LNCaP clone FGC (cell line): ENCODE data around the gene STIP1.

Experiments
- DNase-seq: peaks from one replicate; pipeline ENCODE4 v3.0.0-alpha.2; 2011; ENCODE audit warnings: low read depth
- H3K4me3 ChIP-seq: 2 replicates; pipeline ENCODE4 v1.5.1; 2011; ENCODE audit warnings: mild to moderate bottlenecking, low read depth, low read length, control low read depth
- TF ChIP-seq, protein P1 (sequence below): IDR thresholded peaks from 2 replicates; pipeline ENCODE4 v1.5.1; 2012; ENCODE audit warnings: mild to moderate bottlenecking; ENCODE audit not compliant: control insufficient read depth, insufficient read depth; ENCODE audit errors: extremely low read depth

Gene STIP1

DNA sequence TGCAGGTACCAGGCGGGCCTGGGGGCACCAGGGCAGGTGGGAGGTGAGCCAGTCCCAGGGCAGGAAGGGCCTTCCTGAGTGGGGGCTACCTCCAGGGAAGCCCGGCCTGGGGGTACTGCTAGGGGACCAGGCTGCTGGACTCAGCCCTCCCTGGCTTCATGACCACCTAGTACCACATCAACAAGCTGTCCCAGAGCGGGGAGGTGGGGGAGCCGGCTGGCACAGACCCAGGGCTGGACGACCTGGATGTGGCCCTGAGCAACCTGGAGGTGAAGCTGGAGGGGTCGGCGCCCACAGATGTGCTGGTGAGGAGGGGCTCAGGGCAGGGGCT lies 33.3 kb downstream of the STIP1 start:
- no peak overlapping the region for H3K4me3 ChIP-seq
- TF ChIP-seq, protein P1, sequence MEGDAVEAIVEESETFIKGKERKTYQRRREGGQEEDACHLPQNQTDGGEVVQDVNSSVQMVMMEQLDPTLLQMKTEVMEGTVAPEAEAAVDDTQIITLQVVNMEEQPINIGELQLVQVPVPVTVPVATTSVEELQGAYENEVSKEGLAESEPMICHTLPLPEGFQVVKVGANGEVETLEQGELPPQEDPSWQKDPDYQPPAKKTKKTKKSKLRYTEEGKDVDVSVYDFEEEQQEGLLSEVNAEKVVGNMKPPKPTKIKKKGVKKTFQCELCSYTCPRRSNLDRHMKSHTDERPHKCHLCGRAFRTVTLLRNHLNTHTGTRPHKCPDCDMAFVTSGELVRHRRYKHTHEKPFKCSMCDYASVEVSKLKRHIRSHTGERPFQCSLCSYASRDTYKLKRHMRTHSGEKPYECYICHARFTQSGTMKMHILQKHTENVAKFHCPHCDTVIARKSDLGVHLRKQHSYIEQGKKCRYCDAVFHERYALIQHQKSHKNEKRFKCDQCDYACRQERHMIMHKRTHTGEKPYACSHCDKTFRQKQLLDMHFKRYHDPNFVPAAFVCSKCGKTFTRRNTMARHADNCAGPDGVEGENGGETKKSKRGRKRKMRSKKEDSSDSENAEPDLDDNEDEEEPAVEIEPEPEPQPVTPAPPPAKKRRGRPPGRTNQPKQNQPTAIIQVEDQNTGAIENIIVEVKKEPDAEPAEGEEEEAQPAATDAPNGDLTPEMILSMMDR, result no peak
- no peak for DNase-seq

DNA sequence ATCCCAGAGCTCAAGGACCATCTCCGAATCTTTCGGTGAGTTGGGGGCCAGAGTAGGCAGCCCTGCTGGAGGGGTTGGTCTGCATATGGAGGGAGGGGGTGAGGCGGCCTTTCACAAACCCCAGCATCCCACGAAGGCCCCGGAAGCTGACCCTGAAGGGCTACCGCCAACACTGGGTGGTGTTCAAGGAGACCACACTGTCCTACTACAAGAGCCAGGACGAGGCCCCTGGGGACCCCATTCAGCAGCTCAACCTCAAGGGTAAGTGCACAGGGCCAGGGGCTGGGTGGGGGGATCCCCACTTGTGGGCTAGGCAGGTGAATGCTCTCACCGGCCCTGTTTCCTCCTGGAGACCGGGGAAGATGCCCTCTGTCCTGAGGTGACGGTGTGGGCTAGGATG lies 33.8 kb downstream of the STIP1 start:
- TF ChIP-seq, protein P1, result no peak
- DNase-seq, result no peak
- H3K4me3 ChIP-seq, result no peak overlapping the region

DNA sequence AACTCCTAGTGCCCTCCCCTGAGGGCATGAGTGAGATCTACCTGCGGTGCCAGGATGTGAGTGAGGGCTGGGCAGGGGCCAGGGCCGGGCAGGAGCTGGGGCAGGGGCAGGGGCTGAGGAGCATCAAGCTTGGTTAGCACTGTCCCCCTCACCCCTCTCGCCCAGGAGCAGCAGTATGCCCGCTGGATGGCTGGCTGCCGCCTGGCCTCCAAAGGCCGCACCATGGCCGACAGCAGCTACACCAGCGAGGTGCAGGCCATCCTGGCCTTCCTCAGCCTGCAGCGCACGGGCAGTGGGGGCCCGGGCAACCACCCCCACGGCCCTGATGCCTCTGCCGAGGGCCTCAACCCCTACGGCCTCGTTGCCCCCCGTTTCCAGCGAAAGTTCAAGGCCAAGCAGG lies 34.3 kb downstream of the STIP1 start:
- TF ChIP-seq, protein P1, result no peak
- no peak for DNase-seq
- H3K4me3 ChIP-seq, result no peak overlapping the region

DNA sequence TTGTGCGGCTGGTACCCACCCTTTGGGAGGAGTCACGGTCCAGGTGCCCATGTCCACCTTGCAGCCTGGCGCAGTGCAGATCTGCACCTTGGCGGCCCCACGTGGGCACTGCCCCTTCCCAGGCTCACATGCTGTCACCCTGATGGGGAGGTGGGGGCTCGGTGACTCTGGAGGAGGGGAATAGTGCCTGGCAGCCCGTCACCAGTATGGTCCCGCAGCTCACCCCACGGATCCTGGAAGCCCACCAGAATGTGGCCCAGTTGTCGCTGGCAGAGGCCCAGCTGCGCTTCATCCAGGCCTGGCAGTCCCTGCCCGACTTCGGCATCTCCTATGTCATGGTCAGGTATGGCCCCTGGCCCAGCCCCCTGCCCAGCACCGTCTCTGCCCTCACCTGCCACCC lies 34.8 kb downstream of the STIP1 start:
- no peak overlapping the region for H3K4me3 ChIP-seq
- TF ChIP-seq, protein P1, result no peak
- no peak for DNase-seq

DNA sequence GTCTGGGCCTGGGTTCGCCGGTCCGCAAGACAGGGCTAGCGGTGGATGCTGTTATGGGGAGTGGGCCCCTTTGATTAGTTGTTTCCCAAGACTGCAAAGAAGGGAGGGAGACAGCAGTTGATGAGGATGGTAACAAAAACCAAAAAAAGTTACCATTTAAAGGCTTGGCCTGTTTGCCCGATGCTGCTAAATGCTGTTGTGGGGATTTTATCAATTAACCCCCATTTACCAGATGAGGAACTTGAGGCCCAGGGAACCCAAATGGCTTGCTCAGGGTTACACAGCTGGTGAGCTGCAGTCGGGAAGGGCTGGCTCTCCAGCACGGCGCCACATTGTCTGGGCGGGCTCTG lies 36.7 kb downstream of the STIP1 start:
- TF ChIP-seq, protein P1, result no peak
- no peak for DNase-seq
- H3K4me3 ChIP-seq, result no peak overlapping the region

DNA sequence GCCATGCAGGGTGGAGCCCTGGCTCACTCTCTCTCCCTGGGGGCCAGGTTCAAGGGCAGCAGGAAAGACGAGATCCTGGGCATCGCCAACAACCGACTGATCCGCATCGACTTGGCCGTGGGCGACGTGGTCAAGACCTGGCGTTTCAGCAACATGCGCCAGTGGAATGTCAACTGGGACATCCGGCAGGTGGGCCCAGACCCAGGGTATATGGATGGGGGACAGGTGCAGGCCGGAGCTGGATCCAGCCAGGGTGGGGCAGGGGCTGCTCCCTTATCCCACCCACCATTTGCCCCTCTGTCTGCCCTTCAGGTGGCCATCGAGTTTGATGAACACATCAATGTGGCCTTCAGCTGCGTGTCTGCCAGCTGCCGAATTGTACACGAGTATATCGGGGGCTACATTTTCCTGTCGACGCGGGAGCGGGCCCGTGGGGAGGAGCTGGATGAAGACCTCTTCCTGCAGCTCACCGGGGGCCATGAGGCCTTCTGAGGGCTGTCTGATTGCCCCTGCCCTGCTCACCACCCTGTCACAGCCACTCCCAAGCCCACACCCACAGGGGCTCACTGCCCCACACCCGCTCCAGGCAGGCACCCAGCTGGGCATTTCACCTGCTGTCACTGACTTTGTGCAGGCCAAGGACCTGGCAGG lies 37.2 kb downstream of the STIP1 start:
- H3K4me3 ChIP-seq, result no peak overlapping the region
- TF ChIP-seq, protein P1, result no peak
- no peak for DNase-seq

DNA sequence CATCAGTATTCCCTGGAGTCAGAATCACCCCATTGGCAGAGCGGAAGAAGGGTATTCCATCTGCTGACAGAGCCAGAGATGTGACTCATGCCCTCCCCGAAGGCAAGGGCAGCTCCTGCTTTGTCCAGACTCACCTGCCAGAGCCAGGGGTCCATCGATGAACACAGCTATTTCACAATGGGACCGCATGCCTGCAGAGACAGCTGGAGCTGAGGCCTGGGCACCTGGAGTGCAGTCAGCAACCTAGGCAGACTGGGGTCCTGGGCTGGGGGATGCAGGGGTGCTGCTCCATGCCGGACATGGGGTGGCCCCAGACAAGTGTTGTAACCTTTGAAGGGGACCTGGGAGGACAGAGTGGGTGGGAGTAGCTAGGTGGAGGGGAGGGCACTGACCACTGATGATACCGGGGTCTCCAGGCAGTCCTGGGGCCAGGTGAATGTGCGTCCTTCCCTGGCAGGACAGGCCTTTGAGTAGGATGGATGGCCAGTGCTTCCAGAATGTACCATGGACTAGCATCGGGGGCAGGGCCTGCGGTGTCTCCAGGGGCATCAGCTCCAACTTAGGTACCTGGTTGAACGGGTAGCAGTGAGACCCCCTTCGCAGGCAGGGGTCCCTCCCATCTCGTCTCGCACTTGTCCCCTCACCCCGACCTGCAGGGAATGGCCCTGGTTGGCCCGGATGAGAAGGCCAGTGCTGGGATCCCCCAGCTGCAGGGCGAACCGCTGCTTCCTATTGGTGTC lies 38.4 kb downstream of the STIP1 start:
- TF ChIP-seq, protein P1, result no peak
- no peak overlapping the region for H3K4me3 ChIP-seq
- no peak for DNase-seq
